ENCODE data around the gene CASP7.

CASP7 gene

GRCh38 chr10:113720386-113720785, 40.7 kb downstream of the CASP7 start:
- ChIA-PET POLR2A (no interaction called here), CTCF (no interaction called here)
- DNase-seq (ENCODE audit: extremely low spot score), result no peak
- TF ChIP-seq LEF1 (IDR thresholded peaks at IDR 0.05; ENCODE audit: borderline replicate concordance), result no peak
- TF ChIP-seq CTBP1 (IDR thresholded peaks at IDR 0.05; ENCODE audit: borderline replicate concordance), result no peak
- TF ChIP-seq L3MBTL2 (conservative IDR thresholded peaks at IDR 0.05), result no peak
- no peak for TF ChIP-seq PKNOX1 (IDR thresholded peaks at IDR 0.05)
- no peak for TF ChIP-seq FOXK2 (IDR thresholded peaks at IDR 0.05)
- TF ChIP-seq ELF4 (IDR thresholded peaks at IDR 0.05), result no peak
- TF ChIP-seq SP1 (IDR thresholded peaks at IDR 0.05), result no peak
- no peak for TF ChIP-seq FOXA1 (IDR thresholded peaks at IDR 0.05)
- TF ChIP-seq SUZ12 (IDR thresholded peaks at IDR 0.05), result no peak
- TF ChIP-seq HDGF (IDR thresholded peaks at IDR 0.05; ENCODE audit: borderline replicate concordance), result no peak
- TF ChIP-seq BHLHE40 (IDR thresholded peaks at IDR 0.05; ENCODE audit: borderline replicate concordance), result no peak
- TF ChIP-seq ARNT (IDR thresholded peaks at IDR 0.05), result no peak
- TF ChIP-seq NFRKB (IDR thresholded peaks at IDR 0.05), result no peak
- TF ChIP-seq FOXM1 (IDR thresholded peaks at IDR 0.05; ENCODE audit: borderline replicate concordance), result no peak
- no peak for TF ChIP-seq TARDBP (IDR thresholded peaks at IDR 0.05)
- no peak for TF ChIP-seq ZNF384 (IDR thresholded peaks at IDR 0.05)

- no peak for DNase-seq (ENCODE audit: extremely low spot score)
- TF ChIP-seq SP1 (IDR thresholded peaks at IDR 0.05), result no peak
- CTCF ChIA-PET, result no interaction called here
- POLR2A ChIA-PET, result no interaction called here
Observed at GRCh38 chr10:113732160-113732881, 52.6 kb downstream of the CASP7 start.

- ChIA-PET POLR2A (no interaction called here), CTCF (no interaction called here)
- TF ChIP-seq FOXM1 (IDR thresholded peaks at IDR 0.05; ENCODE audit: borderline replicate concordance) (no peak), ARNT (IDR thresholded peaks at IDR 0.05) (no peak), CTBP1 (IDR thresholded peaks at IDR 0.05; ENCODE audit: borderline replicate concordance) (no peak), FOXA1 (IDR thresholded peaks at IDR 0.05) (no peak), BHLHE40 (IDR thresholded peaks at IDR 0.05; ENCODE audit: borderline replicate concordance) (no peak), ZNF384 (IDR thresholded peaks at IDR 0.05) (no peak), LEF1 (IDR thresholded peaks at IDR 0.05; ENCODE audit: borderline replicate concordance) (no peak), SUZ12 (IDR thresholded peaks at IDR 0.05) (no peak), TARDBP (IDR thresholded peaks at IDR 0.05) (no peak), HDGF (IDR thresholded peaks at IDR 0.05; ENCODE audit: borderline replicate concordance) (no peak), SP1 (IDR thresholded peaks at IDR 0.05) (no peak), FOXK2 (IDR thresholded peaks at IDR 0.05) (no peak), NFRKB (IDR thresholded peaks at IDR 0.05) (no peak), L3MBTL2 (conservative IDR thresholded peaks at IDR 0.05) (no peak)
- DNase-seq (ENCODE audit: extremely low spot score), result no peak
Observed at GRCh38 chr10:113732966-113733365, 53.3 kb downstream of the CASP7 start.

- ChIA-PET CTCF (interaction anchor here (0.6 kb wide), 1 partner anchor 98 kb away, joined by 3 read pairs; no protein-coding TSS in a partner anchor), POLR2A (no interaction called here)
- DNase-seq (ENCODE audit: extremely low spot score), result no peak
- TF ChIP-seq NFRKB (IDR thresholded peaks at IDR 0.05), result no peak
- TF ChIP-seq HDGF (IDR thresholded peaks at IDR 0.05; ENCODE audit: borderline replicate concordance), result no peak
- no peak for TF ChIP-seq TARDBP (IDR thresholded peaks at IDR 0.05)
- TF ChIP-seq ZNF384 (IDR thresholded peaks at IDR 0.05), result no peak
- no peak for TF ChIP-seq BHLHE40 (IDR thresholded peaks at IDR 0.05; ENCODE audit: borderline replicate concordance)
- TF ChIP-seq SP1 (IDR thresholded peaks at IDR 0.05), result no peak
- no peak for TF ChIP-seq PKNOX1 (IDR thresholded peaks at IDR 0.05)
- no peak for TF ChIP-seq LEF1 (IDR thresholded peaks at IDR 0.05; ENCODE audit: borderline replicate concordance)
- TF ChIP-seq FOXM1 (IDR thresholded peaks at IDR 0.05; ENCODE audit: borderline replicate concordance), result no peak
- no peak for TF ChIP-seq CTBP1 (IDR thresholded peaks at IDR 0.05; ENCODE audit: borderline replicate concordance)
- TF ChIP-seq ARNT (IDR thresholded peaks at IDR 0.05), result no peak
Observed at GRCh38 chr10:113733635-113734034, 53.9 kb downstream of the CASP7 start.

DNA sequence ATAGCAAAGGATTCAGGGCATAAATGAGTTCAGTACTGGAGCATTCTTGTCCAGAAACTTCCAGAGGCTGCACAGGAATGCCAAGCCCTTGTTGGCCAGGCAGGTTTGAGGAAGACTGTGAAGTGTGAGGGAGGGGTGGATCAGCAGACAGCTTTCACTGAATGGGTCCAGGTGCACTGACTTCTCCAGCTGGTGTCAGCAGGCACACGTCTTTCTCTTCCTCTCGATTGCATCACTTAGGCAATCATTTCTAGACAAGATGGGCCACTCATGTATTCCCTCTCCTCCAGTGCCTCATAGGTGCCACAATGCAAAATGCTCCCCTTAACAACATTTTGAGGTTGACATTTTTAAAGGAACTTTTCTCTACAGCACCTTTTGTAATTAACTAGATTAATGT, 56.2 kb downstream of the CASP7 start:
- TF ChIP-seq ELF4 (IDR thresholded peaks at IDR 0.05) (no peak), ARNT (IDR thresholded peaks at IDR 0.05) (no peak), HDGF (IDR thresholded peaks at IDR 0.05; ENCODE audit: borderline replicate concordance) (no peak), FOXM1 (IDR thresholded peaks at IDR 0.05; ENCODE audit: borderline replicate concordance) (no peak), L3MBTL2 (conservative IDR thresholded peaks at IDR 0.05) (no peak), FOXA1 (IDR thresholded peaks at IDR 0.05) (no peak), PKNOX1 (IDR thresholded peaks at IDR 0.05) (no peak), SP1 (IDR thresholded peaks at IDR 0.05) (no peak), BHLHE40 (IDR thresholded peaks at IDR 0.05; ENCODE audit: borderline replicate concordance) (no peak)
- ChIA-PET CTCF (no interaction called here), POLR2A (no interaction called here)
- no peak for DNase-seq (ENCODE audit: extremely low spot score)

- ChIA-PET CTCF (no interaction called here), POLR2A (no interaction called here)
- TF ChIP-seq SP1 (IDR thresholded peaks at IDR 0.05) (no peak), ZNF384 (IDR thresholded peaks at IDR 0.05) (no peak), L3MBTL2 (conservative IDR thresholded peaks at IDR 0.05) (no peak), BHLHE40 (IDR thresholded peaks at IDR 0.05; ENCODE audit: borderline replicate concordance) (no peak), TARDBP (IDR thresholded peaks at IDR 0.05) (no peak)
- DNase-seq (ENCODE audit: extremely low spot score), result no peak
Observed at GRCh38 chr10:113736576-113736975, 56.9 kb downstream of the CASP7 start.
